Pulmonary artery endothelial cell (primary cell): ENCODE data around the gene ASCC1. TPM values are rescaled to one million over a fixed set of nuclear protein-coding genes. Genes with fewer than 3 reads are reported as not detected.

Experiments
- DNase-seq: peaks from one replicate; pipeline ENCODE4 v3.0.0-alpha.2; 2011; ENCODE audit warnings: low read depth, low spot score
- total RNA-seq: library from RNA; depleted of rRNA; stranded (reverse); fragments of >200 nt; gene quantifications from 2 replicates; pipeline ENCODE4 v1.2.3, GENCODE V29; 2014

ASCC1 gene
- total RNA-seq, 1 donor from 2014 or later, result 26.0 TPM

GRCh38 chr10:72068901-72069446 is 147.1 kb downstream of the ASCC1 start:
- DNase-seq, result no peak

GRCh38 chr10:72068126-72068765 is 147.8 kb downstream of the ASCC1 start:
- no peak for DNase-seq

GRCh38 chr10:72067463-72068125 is 148.5 kb downstream of the ASCC1 start:
- DNase-seq, result no peak

- no peak for DNase-seq
Measured at GRCh38 chr10:72066318-72067284, 149.5 kb downstream of the ASCC1 start.

- DNase-seq, result no peak
Measured at GRCh38 chr10:72065439-72066025, 150.5 kb downstream of the ASCC1 start.

- no peak for DNase-seq
Measured at GRCh38 chr10:72063703-72064391, 152.2 kb downstream of the ASCC1 start.

GRCh38 chr10:72062832-72063702 is 153.0 kb downstream of the ASCC1 start:
- no peak for DNase-seq

GRCh38 chr10:72062382-72062781 is 153.7 kb downstream of the ASCC1 start:
- DNase-seq, result no peak

GRCh38 chr10:72061930-72062329 is 154.1 kb downstream of the ASCC1 start:
- no peak for DNase-seq

- no peak for DNase-seq
Measured at GRCh38 chr10:72061491-72061890, 154.6 kb downstream of the ASCC1 start.

GRCh38 chr10:72059843-72060822 is 155.9 kb downstream of the ASCC1 start:
- no peak for DNase-seq

- no peak for DNase-seq
Measured at GRCh38 chr10:72058989-72059842, 156.9 kb downstream of the ASCC1 start.

GRCh38 chr10:72058347-72058898 is 157.7 kb downstream of the ASCC1 start:
- DNase-seq, result no peak

GRCh38 chr10:72056932-72057751 is 158.9 kb downstream of the ASCC1 start:
- no peak for DNase-seq

- DNase-seq, result no peak
Measured at GRCh38 chr10:72056113-72056512, 160.0 kb downstream of the ASCC1 start.

- DNase-seq, result no peak
Measured at GRCh38 chr10:72053690-72054089, 162.4 kb downstream of the ASCC1 start.
